ENCODE data around the gene OLFML1.

DNA sequence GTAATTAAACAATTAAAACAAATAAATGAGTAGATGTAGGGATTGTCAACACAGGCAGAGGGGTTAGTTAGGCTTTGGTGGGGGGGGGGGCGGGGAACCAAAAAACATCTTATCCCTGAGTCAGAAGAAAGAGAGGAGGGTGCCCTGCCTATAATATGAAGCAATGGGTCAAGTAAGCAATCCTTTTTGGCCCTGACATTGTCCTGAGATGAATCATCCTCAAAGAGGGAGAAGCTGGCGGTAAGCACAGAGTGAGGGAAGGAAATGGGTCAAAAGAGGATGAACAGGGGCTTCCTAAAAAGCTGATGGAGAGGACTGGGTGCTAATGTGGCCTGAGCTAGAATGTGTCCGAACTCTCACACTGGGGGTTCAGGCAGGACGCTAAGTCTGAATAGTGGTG, 4.7 kb downstream of the OLFML1 start:
- TF ChIP-seq, protein P1, sequence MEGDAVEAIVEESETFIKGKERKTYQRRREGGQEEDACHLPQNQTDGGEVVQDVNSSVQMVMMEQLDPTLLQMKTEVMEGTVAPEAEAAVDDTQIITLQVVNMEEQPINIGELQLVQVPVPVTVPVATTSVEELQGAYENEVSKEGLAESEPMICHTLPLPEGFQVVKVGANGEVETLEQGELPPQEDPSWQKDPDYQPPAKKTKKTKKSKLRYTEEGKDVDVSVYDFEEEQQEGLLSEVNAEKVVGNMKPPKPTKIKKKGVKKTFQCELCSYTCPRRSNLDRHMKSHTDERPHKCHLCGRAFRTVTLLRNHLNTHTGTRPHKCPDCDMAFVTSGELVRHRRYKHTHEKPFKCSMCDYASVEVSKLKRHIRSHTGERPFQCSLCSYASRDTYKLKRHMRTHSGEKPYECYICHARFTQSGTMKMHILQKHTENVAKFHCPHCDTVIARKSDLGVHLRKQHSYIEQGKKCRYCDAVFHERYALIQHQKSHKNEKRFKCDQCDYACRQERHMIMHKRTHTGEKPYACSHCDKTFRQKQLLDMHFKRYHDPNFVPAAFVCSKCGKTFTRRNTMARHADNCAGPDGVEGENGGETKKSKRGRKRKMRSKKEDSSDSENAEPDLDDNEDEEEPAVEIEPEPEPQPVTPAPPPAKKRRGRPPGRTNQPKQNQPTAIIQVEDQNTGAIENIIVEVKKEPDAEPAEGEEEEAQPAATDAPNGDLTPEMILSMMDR (IDR thresholded peaks at IDR 0.05) = no peak
- TF ChIP-seq TP53 (CRISPR knock-in tag; IDR thresholded peaks at IDR 0.05) = no peak
- TF ChIP-seq, protein P2, sequence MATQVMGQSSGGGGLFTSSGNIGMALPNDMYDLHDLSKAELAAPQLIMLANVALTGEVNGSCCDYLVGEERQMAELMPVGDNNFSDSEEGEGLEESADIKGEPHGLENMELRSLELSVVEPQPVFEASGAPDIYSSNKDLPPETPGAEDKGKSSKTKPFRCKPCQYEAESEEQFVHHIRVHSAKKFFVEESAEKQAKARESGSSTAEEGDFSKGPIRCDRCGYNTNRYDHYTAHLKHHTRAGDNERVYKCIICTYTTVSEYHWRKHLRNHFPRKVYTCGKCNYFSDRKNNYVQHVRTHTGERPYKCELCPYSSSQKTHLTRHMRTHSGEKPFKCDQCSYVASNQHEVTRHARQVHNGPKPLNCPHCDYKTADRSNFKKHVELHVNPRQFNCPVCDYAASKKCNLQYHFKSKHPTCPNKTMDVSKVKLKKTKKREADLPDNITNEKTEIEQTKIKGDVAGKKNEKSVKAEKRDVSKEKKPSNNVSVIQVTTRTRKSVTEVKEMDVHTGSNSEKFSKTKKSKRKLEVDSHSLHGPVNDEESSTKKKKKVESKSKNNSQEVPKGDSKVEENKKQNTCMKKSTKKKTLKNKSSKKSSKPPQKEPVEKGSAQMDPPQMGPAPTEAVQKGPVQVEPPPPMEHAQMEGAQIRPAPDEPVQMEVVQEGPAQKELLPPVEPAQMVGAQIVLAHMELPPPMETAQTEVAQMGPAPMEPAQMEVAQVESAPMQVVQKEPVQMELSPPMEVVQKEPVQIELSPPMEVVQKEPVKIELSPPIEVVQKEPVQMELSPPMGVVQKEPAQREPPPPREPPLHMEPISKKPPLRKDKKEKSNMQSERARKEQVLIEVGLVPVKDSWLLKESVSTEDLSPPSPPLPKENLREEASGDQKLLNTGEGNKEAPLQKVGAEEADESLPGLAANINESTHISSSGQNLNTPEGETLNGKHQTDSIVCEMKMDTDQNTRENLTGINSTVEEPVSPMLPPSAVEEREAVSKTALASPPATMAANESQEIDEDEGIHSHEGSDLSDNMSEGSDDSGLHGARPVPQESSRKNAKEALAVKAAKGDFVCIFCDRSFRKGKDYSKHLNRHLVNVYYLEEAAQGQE (IDR thresholded peaks at IDR 0.05) = no peak
- TF ChIP-seq PHF8 (IDR thresholded peaks at IDR 0.05; ENCODE audit: borderline replicate concordance, low read depth) = no peak
- no peak for TF ChIP-seq MAFK (IDR thresholded peaks at IDR 0.05; ENCODE audit: partially characterized antibody)
- TF ChIP-seq, protein P3, sequence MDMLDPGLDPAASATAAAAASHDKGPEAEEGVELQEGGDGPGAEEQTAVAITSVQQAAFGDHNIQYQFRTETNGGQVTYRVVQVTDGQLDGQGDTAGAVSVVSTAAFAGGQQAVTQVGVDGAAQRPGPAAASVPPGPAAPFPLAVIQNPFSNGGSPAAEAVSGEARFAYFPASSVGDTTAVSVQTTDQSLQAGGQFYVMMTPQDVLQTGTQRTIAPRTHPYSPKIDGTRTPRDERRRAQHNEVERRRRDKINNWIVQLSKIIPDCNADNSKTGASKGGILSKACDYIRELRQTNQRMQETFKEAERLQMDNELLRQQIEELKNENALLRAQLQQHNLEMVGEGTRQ (IDR thresholded peaks at IDR 0.05) = no peak
- no peak for TF ChIP-seq SMC3 (IDR thresholded peaks at IDR 0.05)
- TF ChIP-seq JUNB (IDR thresholded peaks at IDR 0.05) = no peak
- TF ChIP-seq RNF2 (IDR thresholded peaks at IDR 0.05; ENCODE audit: borderline replicate concordance, low read depth) = no peak
- TF ChIP-seq, protein P4, sequence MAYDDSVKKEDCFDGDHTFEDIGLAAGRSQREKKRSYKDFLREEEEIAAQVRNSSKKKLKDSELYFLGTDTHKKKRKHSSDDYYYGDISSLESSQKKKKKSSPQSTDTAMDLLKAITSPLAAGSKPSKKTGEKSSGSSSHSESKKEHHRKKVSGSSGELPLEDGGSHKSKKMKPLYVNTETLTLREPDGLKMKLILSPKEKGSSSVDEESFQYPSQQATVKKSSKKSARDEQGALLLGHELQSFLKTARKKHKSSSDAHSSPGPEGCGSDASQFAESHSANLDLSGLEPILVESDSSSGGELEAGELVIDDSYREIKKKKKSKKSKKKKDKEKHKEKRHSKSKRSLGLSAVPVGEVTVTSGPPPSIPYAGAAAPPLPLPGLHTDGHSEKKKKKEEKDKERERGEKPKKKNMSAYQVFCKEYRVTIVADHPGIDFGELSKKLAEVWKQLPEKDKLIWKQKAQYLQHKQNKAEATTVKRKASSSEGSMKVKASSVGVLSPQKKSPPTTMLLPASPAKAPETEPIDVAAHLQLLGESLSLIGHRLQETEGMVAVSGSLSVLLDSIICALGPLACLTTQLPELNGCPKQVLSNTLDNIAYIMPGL (CRISPR knock-in tag; IDR thresholded peaks at IDR 0.05; ENCODE audit: borderline replicate concordance) = no peak
- no peak for TF ChIP-seq CEBPB (IDR thresholded peaks at IDR 0.05)
